HepG2 (cell line): Measurements from ENCODE around the gene CYTH1. TPM values are rescaled to one million over a fixed set of nuclear protein-coding genes. Genes with fewer than 3 reads are reported as not detected.

ENCODE experiments used
- BORCS8-MEF2B ChIP-seq: sonication (generic); formaldehyde crosslinking; IDR thresholded peaks from 2 replicates; pipeline ENCODE4 v1.8.0; 2022; ENCODE audit warnings: mild to moderate bottlenecking, missing genetic modification reagents
- CENPX ChIP-seq: sonication (generic); formaldehyde crosslinking; IDR thresholded peaks from 2 replicates; pipeline ENCODE4 v1.9.0; 2021; ENCODE audit warnings: mild to moderate bottlenecking, missing genetic modification reagents, moderate library complexity
- DNMT1 ChIP-seq: sonication (generic); formaldehyde crosslinking; IDR thresholded peaks from 2 replicates; pipeline ENCODE4 v1.5.1; 2020; ENCODE audit warnings: mild to moderate bottlenecking, missing genetic modification reagents
- EEA1 ChIP-seq: sonication (generic); formaldehyde crosslinking; IDR thresholded peaks from 2 replicates; pipeline ENCODE4 v1.5.1; 2020; ENCODE audit warnings: mild to moderate bottlenecking, missing genetic modification reagents, borderline replicate concordance
- GATA4 ChIP-seq: sonication (generic); IDR thresholded peaks from 2 replicates; pipeline ENCODE4 v1.6.1; 2016; ENCODE audit warnings: antibody characterized with exemption, low read depth, borderline replicate concordance
- GPBP1L1 ChIP-seq: sonication (generic); formaldehyde crosslinking; IDR thresholded peaks from 2 replicates; pipeline ENCODE4 v1.5.0; 2020; ENCODE audit warnings: mild to moderate bottlenecking, missing genetic modification reagents
- HNRNPL ChIP-seq: fragments of 200-400 bp; formaldehyde crosslinking; IDR thresholded peaks from 2 replicates; pipeline ENCODE4 v1.6.1; 2017; ENCODE audit warnings: mild to moderate bottlenecking, low read depth, low read length
- JUNB ChIP-seq: sonication (generic); formaldehyde crosslinking; IDR thresholded peaks from 2 replicates; pipeline ENCODE4 v1.8.0; 2022; ENCODE audit warnings: missing genetic modification reagents, mild to moderate bottlenecking, borderline replicate concordance
- NBN ChIP-seq: fragments of 450-650 bp; conservative IDR thresholded peaks from 2 replicates; pipeline ENCODE4 v1.6.1; 2017
- PHF8 ChIP-seq: sonication (generic); formaldehyde crosslinking; IDR thresholded peaks from 2 replicates; pipeline ENCODE4 v1.5.0; 2020; ENCODE audit warnings: missing genetic modification reagents
- PLSCR1 ChIP-seq: sonication (generic); formaldehyde crosslinking; IDR thresholded peaks from 2 replicates; pipeline ENCODE4 v1.5.0; 2020; ENCODE audit warnings: missing genetic modification reagents, mild to moderate bottlenecking, borderline replicate concordance
- RAD21 ChIP-seq: fragments of 450-650 bp; formaldehyde crosslinking; IDR thresholded peaks from 2 replicates; pipeline ENCODE4 v1.5.0; 2020; ENCODE audit warnings: mild to moderate bottlenecking
- RBM22 ChIP-seq: fragments of 200-400 bp; formaldehyde crosslinking; optimal IDR thresholded peaks from 2 replicates; pipeline ENCODE3; 2017; ENCODE audit warnings: mild to moderate bottlenecking, low read length, moderate library complexity
- RFX5 ChIP-seq: IDR thresholded peaks from 2 replicates; pipeline ENCODE4 v1.6.1; 2011; ENCODE audit warnings: low read depth, low read length, improper control_type of control experiment
- SIN3A ChIP-seq: IDR thresholded peaks from 2 replicates; pipeline ENCODE4 v1.6.1; 2011; ENCODE audit warnings: low read depth, mild to moderate bottlenecking, control low read depth, low read length, borderline replicate concordance
- SOX6 ChIP-seq, 2 experiments: fragments of 450-650 bp in 1 of 2; sonication (generic) in 1 of 2; formaldehyde crosslinking in 1 of 2; IDR thresholded peaks; 2 replicates each; pipeline versions ENCODE4 v1.4.0 to v1.6.1; 2017 to 2020; ENCODE audit warnings: antibody characterized with exemption in 1 of 2, mild to moderate bottlenecking in 1 of 2, missing genetic modification reagents in 1 of 2
- THAP8 ChIP-seq: sonication (generic); formaldehyde crosslinking; IDR thresholded peaks from 2 replicates; pipeline ENCODE4 v1.5.1; 2020; ENCODE audit warnings: missing genetic modification reagents, mild to moderate bottlenecking, borderline replicate concordance
- UBTF ChIP-seq: sonication (generic); formaldehyde crosslinking; IDR thresholded peaks from 2 replicates; pipeline ENCODE4 v1.4.0; 2020; ENCODE audit warnings: mild to moderate bottlenecking, missing genetic modification reagents
- ZBTB38 ChIP-seq: sonication (generic); formaldehyde crosslinking; IDR thresholded peaks from 2 replicates; pipeline ENCODE4 v1.5.1; 2020; ENCODE audit warnings: mild to moderate bottlenecking, missing genetic modification reagents
- ZNF24 ChIP-seq: fragments of 450-650 bp; IDR thresholded peaks from 2 replicates; pipeline ENCODE4 v1.6.1; 2017; ENCODE audit warnings: antibody characterized with exemption, mild to moderate bottlenecking
- ZNF362 ChIP-seq: sonication (generic); formaldehyde crosslinking; IDR thresholded peaks from 2 replicates; pipeline ENCODE4 v1.4.0; 2020; ENCODE audit warnings: missing genetic modification reagents, mild to moderate bottlenecking, borderline replicate concordance
- ZNF430 ChIP-seq: sonication (generic); formaldehyde crosslinking; IDR thresholded peaks from 2 replicates; pipeline ENCODE4 v1.9.0; 2021; ENCODE audit warnings: mild to moderate bottlenecking, missing genetic modification reagents
- ZNF660 ChIP-seq: sonication (generic); formaldehyde crosslinking; IDR thresholded peaks from 2 replicates; pipeline ENCODE4 v1.5.1; 2020; ENCODE audit warnings: mild to moderate bottlenecking, low read depth, missing genetic modification reagents, borderline replicate concordance
- ZNF75D ChIP-seq: sonication (generic); formaldehyde crosslinking; IDR thresholded peaks from 2 replicates; pipeline ENCODE4 v1.8.1; 2023; ENCODE audit warnings: missing genetic modification reagents, mild to moderate bottlenecking, borderline replicate concordance
- polyA plus RNA-seq, 8 experiments: library from polyadenylated mRNA; depleted of rRNA in 3 of 8; stranded (reverse) in 7 of 8; unstranded in 1 of 8; fragments of >200 nt; fragmentation: Illumina TruSeq in 4 of 8; extraction: Trizol in 4 of 8; gene quantifications; 2 replicates each; pipeline versions ENCODE4 v1.2.1 to v1.2.3, GENCODE V29; 2011 to 2016; ENCODE audit warnings: low read depth in 4 of 8, missing spikeins in 1 of 8, mixed read lengths in 1 of 8; ENCODE audit not compliant: insufficient read depth in 1 of 8
- total RNA-seq, 5 experiments: library from RNA; depleted of rRNA; stranded (reverse); fragments of >200 nt; fragmentation: Illumina TruSeq; extraction: Trizol; gene quantifications; 2 replicates each; pipeline ENCODE4 v1.2.3, GENCODE V29; 2016; ENCODE audit warnings: low read depth in 1 of 5

CYTH1 gene
- total and polyA plus RNA-seq, 2 of the 13 experiments (the other 11 are each of a cell fraction or from before 2014, with no cell fraction given), result 20.1 to 48.9 TPM

GRCh38 chr17:78781104-78781892 is 775 bp downstream of the CYTH1 start (continued):
- no peak for TF ChIP-seq PLSCR1 (CRISPR knock-in tag)
- peak; percentile 36; the same call in 1 of the 2 replicates for TF ChIP-seq SIN3A
- TF ChIP-seq HNRNPL, result no peak
- TF ChIP-seq THAP8 (CRISPR knock-in tag), result no peak
- peak; percentile 27; the same call in 1 of the 2 replicates for TF ChIP-seq RAD21 (CRISPR knock-in tag)
- no peak for TF ChIP-seq GPBP1L1 (CRISPR knock-in tag)
- no peak for TF ChIP-seq NBN
- TF ChIP-seq ZBTB38 (CRISPR knock-in tag), result peak; percentile 48; the same call in 1 of the 2 replicates
- no peak for TF ChIP-seq ZNF24
- no peak for TF ChIP-seq DNMT1
- no peak for TF ChIP-seq RBM22
- TF ChIP-seq ZNF660 (CRISPR knock-in tag), result no peak
- no peak for TF ChIP-seq JUNB (CRISPR knock-in tag)
- TF ChIP-seq ZNF362, result no peak
- TF ChIP-seq EEA1 (CRISPR knock-in tag), result 0 out of 2 replicates have a peak, but pooled peaks have one; percentile 19
- TF ChIP-seq UBTF (CRISPR knock-in tag), result peak; percentile 94; the same call in 1 of the 2 replicates
- no peak for TF ChIP-seq ZNF75D (CRISPR knock-in tag)
- TF ChIP-seq PHF8 (CRISPR knock-in tag), result peak; percentile 55; the same call in 1 of the 2 replicates
- TF ChIP-seq SOX6 (IDR thresholded peaks at IDR 0.05), result no peak
- no peak for TF ChIP-seq SOX6 (CRISPR knock-in tag; IDR thresholded peaks at IDR 0.05)
- no peak for TF ChIP-seq BORCS8-MEF2B (CRISPR knock-in tag)
- TF ChIP-seq ZNF430 (CRISPR knock-in tag), result no peak
- TF ChIP-seq RFX5, result no peak
- TF ChIP-seq CENPX (CRISPR knock-in tag), result no peak
- no peak for TF ChIP-seq GATA4
